Neural progenitor cell (in vitro differentiated cells): ENCODE data around the gene GPR26.

Experiments used
- EZH2 ChIP-seq: fragments of 200-600 bp; sonication (generic); IDR thresholded peaks from 2 replicates; pipeline ENCODE4 v1.6.1; 2017; ENCODE audit warnings: antibody characterized with exemption, mild to moderate bottlenecking, moderate library complexity
- EZH2phosphoT487 ChIP-seq: fragments of 200-600 bp; sonication (generic); IDR thresholded peaks from 2 replicates; pipeline ENCODE4 v1.6.1; 2017; ENCODE audit warnings: antibody characterized with exemption
- TF ChIP-seq, protein P1 (sequence below): fragments of 200-600 bp; sonication (generic); IDR thresholded peaks from 2 replicates; pipeline ENCODE4 v1.5.1; 2017; ENCODE audit warnings: antibody characterized with exemption, mild to moderate bottlenecking

- TF ChIP-seq, protein P1, sequence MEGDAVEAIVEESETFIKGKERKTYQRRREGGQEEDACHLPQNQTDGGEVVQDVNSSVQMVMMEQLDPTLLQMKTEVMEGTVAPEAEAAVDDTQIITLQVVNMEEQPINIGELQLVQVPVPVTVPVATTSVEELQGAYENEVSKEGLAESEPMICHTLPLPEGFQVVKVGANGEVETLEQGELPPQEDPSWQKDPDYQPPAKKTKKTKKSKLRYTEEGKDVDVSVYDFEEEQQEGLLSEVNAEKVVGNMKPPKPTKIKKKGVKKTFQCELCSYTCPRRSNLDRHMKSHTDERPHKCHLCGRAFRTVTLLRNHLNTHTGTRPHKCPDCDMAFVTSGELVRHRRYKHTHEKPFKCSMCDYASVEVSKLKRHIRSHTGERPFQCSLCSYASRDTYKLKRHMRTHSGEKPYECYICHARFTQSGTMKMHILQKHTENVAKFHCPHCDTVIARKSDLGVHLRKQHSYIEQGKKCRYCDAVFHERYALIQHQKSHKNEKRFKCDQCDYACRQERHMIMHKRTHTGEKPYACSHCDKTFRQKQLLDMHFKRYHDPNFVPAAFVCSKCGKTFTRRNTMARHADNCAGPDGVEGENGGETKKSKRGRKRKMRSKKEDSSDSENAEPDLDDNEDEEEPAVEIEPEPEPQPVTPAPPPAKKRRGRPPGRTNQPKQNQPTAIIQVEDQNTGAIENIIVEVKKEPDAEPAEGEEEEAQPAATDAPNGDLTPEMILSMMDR = no peak
- no peak for TF ChIP-seq EZH2
- TF ChIP-seq EZH2phosphoT487 = no peak
Measured at GRCh38 chr10:123669886-123670285, 3.7 kb downstream of the GPR26 start.
